ENCODE measurements around the gene UBE2K. TPM values are rescaled to one million over a fixed set of nuclear protein-coding genes. Genes with fewer than 3 reads are reported as not detected.
"Not testable (repeated sequence)": the region's sequence is repeated elsewhere in the genome, so short reads cannot be mapped to it uniquely, and the experiment has no call there.

The UBE2K gene
- total and polyA plus RNA-seq, 2 donors (not counting 1 experiment from before 2014, with no cell fraction given): 19.3 to 51.0 TPM

- ATAC-seq (ENCODE audit: low read depth) (no peak), DNase-seq (no peak)
- no peaks in the 10 kb centered on the region for H3K9me3 Mint-ChIP-seq (ENCODE audit: insufficient read depth)
- no peak overlapping the region for H3K27ac Mint-ChIP-seq
- H3K9me3 ChIP-seq (ENCODE audit: control extremely low read depth in 1 of 3, control insufficient read depth in 2 of 3, insufficient read depth in 1 of 3, low read length in 2 of 3): no peaks in the 10 kb centered on the region
- no peak overlapping the region for H3K27ac ChIP-seq (ENCODE audit: low read length in 2 of 2)
- H3K4me1 ChIP-seq (ENCODE audit: control insufficient read depth in 2 of 2, insufficient read depth in 2 of 2, low read length in 2 of 2): peaks cover 21 to 23% of the 10 kb centered on the region in 2 donors
- H3K4me3 ChIP-seq (ENCODE audit: control extremely low read depth in 1 of 5, extremely low read depth in 1 of 5, insufficient read depth in 1 of 5, low read depth in 2 of 5, low read length in 4 of 5): no peak overlapping the region
- intact Hi-C loops (cut with micrococcal nuclease): no loop called here
- no peaks in the 10 kb centered on the region for H3K27me3 Mint-ChIP-seq
- POLR2A ChIA-PET: no interaction called here
- H3K4me3 Mint-ChIP-seq: no peak overlapping the region
- no peak overlapping the region for H3K4me2 ChIP-seq (replicated peaks; ENCODE audit: low read depth, low read length, poor library complexity, severe bottlenecking)
- H3K79me2 ChIP-seq (ENCODE audit: control insufficient read depth, insufficient read depth, low read length): peaks cover 98% of the 10 kb centered on the region
- peaks cover 5 to 10% of the 10 kb centered on the region in 2 experiments for H3K36me3 ChIP-seq (replicated peaks in 1 of 2; ENCODE audit: control extremely low read depth in 1 of 2, control insufficient read depth in 1 of 2, extremely low read depth in 1 of 2, insufficient read depth in 2 of 2, low read length in 1 of 2)
- CTCF ChIA-PET: interaction anchor here (0.6 kb wide), 2 partner anchors 13 to 168 kb away, joined by 3 to 5 read pairs; no protein-coding TSS in a partner anchor
- H3K27me3 ChIP-seq (replicated peaks in 1 of 4; ENCODE audit: control extremely low read depth in 1 of 4, control insufficient read depth in 3 of 4, insufficient read depth in 4 of 4, low read length in 3 of 4): no peaks in the 10 kb centered on the region
- no peak overlapping the region for H2AFZ ChIP-seq (ENCODE audit: insufficient read depth, low read depth, low read length, poor library complexity, severe bottlenecking)
- peaks cover 50% of the 10 kb centered on the region for H3K4me1 Mint-ChIP-seq
- no peak overlapping the region for H3K9ac ChIP-seq (ENCODE audit: low read length)
- peaks cover 66% of the 10 kb centered on the region for H4K20me1 ChIP-seq (ENCODE audit: control insufficient read depth, insufficient read depth, low read length, poor library complexity, severe bottlenecking)
- TF ChIP-seq EZH2 (IDR thresholded peaks at IDR 0.05; ENCODE audit: borderline replicate concordance, insufficient read depth, low read depth, low read length, poor library complexity, severe bottlenecking) (no peak), CTCF (IDR thresholded peaks at IDR 0.05) (no peak)
Observed at GRCh38 chr4:39719804-39720580, 22.1 kb downstream of the UBE2K start.

DNA sequence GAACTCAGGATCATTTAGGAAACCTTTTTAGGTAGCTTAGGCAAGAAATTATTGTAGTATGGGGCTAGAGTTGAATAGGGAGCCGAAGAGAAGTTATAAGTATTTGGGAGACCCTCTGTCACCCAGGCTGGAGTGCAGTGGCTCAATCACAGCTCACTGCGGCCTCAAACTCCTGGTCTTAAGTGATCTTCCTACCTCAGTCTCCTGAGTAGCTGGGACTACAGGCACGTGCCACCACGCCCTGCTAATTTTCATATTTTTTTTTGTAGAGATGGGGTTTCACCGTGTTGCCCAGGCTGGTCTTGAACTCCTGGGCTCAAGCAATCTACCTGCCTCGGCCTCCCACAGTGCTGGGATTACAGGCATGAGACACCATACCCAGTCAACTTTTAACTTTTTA is 23.3 kb downstream of the UBE2K start:
- intact Hi-C loops (cut with micrococcal nuclease); ATAC-seq (ENCODE audit: low read depth): not testable (repeated sequence)
- peaks cover 26 to 30% of the 10 kb centered on the region in 2 donors for H3K4me1 ChIP-seq (ENCODE audit: control insufficient read depth in 2 of 2, insufficient read depth in 2 of 2, low read length in 2 of 2)

More for the DNA sequence above, 23.3 kb downstream of the UBE2K start:
- H3K4me3 ChIP-seq (ENCODE audit: control extremely low read depth in 1 of 5, extremely low read depth in 1 of 5, insufficient read depth in 1 of 5, low read depth in 2 of 5, low read length in 4 of 5); H3K9me3 ChIP-seq (ENCODE audit: control extremely low read depth in 1 of 3, control insufficient read depth in 2 of 3, insufficient read depth in 1 of 3, low read length in 2 of 3); H3K9me3 Mint-ChIP-seq (ENCODE audit: insufficient read depth); H3K36me3 ChIP-seq (replicated peaks in 1 of 2; ENCODE audit: control extremely low read depth in 1 of 2, control insufficient read depth in 1 of 2, extremely low read depth in 1 of 2, insufficient read depth in 2 of 2, low read length in 1 of 2); H3K27me3 ChIP-seq (replicated peaks in 1 of 4; ENCODE audit: control extremely low read depth in 1 of 4, control insufficient read depth in 3 of 4, insufficient read depth in 4 of 4, low read length in 3 of 4); POLR2A ChIA-PET; H3K27me3 Mint-ChIP-seq; DNase-seq; CTCF ChIA-PET; H2AFZ ChIP-seq (ENCODE audit: insufficient read depth, low read depth, low read length, poor library complexity, severe bottlenecking); H3K4me3 Mint-ChIP-seq: not testable (repeated sequence)
- H3K79me2 ChIP-seq (ENCODE audit: control insufficient read depth, insufficient read depth, low read length): peaks cover 98% of the 10 kb centered on the region
- H4K20me1 ChIP-seq (ENCODE audit: control insufficient read depth, insufficient read depth, low read length, poor library complexity, severe bottlenecking): peaks cover 68% of the 10 kb centered on the region
- H3K4me2 ChIP-seq (replicated peaks; ENCODE audit: low read depth, low read length, poor library complexity, severe bottlenecking): peak overlapping the region; percentile 2
- H3K4me1 Mint-ChIP-seq: peaks cover 50% of the 10 kb centered on the region
- peak overlapping the region in 1 of 2 donors; percentile 60 for H3K27ac ChIP-seq (ENCODE audit: low read length in 2 of 2)
- peak overlapping the region; percentile 19 for H3K9ac ChIP-seq (ENCODE audit: low read length)
- H3K27ac Mint-ChIP-seq: peak overlapping the region; percentile 12
- 100% methylated on average over 2 of the region's 6 CpGs for WGBS (ENCODE audit: insufficient coverage)
